ENCODE data around the gene TIFAB. TPM values are rescaled to one million over a fixed set of nuclear protein-coding genes. Genes with fewer than 3 reads are reported as not detected.

Gene TIFAB
- total RNA-seq, 2 experiments from 2014 or later = 0.11 TPM; not detected in 1

DNA sequence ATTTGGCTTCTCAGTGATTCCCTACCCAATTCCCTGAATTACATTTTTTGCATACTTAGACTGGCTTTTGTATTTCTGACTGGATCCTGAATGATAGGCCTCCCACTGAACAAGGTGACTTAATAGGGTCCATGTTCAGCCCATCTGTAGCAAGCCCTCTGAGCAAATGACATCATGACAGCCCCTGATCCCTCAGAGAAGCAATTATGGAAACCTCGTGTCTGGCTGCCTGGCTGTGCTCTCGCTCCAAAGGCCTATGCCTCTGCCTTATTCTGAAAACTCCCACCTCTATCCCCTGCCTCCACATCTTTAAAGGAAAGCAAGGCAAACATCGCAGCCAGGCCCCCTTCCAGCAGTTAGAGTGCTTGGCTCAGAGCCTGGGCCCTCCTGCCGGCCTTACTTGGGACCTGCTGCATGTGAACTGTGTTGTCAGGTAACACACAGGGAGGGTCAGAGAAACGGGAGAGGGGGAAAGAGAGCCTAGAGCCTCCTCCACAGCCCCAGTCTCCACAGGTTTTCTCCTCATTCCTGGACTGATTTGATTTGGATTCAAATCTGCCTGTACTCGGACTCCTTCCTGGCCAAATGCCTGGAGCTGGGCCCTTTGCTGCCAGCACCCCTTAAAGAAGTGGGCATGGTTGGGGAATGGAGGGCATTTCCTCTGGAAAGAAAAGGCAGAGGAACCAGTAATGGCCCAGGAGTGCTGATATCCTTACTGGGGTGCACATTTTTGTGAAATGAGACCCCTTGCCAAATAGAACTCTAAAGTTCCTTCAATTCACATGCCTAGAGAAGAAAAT is 8.8 kb downstream of the TIFAB start:
- Mint-ChIP-seq H3K4me1 (ENCODE audit: low read depth) (no peaks in the 10 kb centered on the region), H3K27me3 (peaks cover 7% of the 10 kb centered on the region), H3K4me3 (no peak overlapping the region), H3K36me3 (ENCODE audit: low read depth) (no peaks in the 10 kb centered on the region), H3K9me3 (no peaks in the 10 kb centered on the region), H3K27ac (no peak overlapping the region)
- no peaks in the 10 kb centered on the region for H3K36me3 ChIP-seq (ENCODE audit: insufficient read depth, low read length)
- DNase-seq (no peak), ATAC-seq (ENCODE audit: poor library complexity) (no peak)
- POLR2A ChIA-PET = no interaction called here
- TF ChIP-seq, protein P1, sequence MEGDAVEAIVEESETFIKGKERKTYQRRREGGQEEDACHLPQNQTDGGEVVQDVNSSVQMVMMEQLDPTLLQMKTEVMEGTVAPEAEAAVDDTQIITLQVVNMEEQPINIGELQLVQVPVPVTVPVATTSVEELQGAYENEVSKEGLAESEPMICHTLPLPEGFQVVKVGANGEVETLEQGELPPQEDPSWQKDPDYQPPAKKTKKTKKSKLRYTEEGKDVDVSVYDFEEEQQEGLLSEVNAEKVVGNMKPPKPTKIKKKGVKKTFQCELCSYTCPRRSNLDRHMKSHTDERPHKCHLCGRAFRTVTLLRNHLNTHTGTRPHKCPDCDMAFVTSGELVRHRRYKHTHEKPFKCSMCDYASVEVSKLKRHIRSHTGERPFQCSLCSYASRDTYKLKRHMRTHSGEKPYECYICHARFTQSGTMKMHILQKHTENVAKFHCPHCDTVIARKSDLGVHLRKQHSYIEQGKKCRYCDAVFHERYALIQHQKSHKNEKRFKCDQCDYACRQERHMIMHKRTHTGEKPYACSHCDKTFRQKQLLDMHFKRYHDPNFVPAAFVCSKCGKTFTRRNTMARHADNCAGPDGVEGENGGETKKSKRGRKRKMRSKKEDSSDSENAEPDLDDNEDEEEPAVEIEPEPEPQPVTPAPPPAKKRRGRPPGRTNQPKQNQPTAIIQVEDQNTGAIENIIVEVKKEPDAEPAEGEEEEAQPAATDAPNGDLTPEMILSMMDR (IDR thresholded peaks at IDR 0.05) = no peak
- no peak overlapping the region for H3K4me3 ChIP-seq (ENCODE audit: low read length)
- H3K27me3 ChIP-seq (ENCODE audit: control insufficient read depth in 1 of 2, insufficient read depth in 2 of 2, low read length in 2 of 2) = no peaks in the 10 kb centered on the region
- H3K4me1 ChIP-seq (ENCODE audit: insufficient read depth, low read length) = no peaks in the 10 kb centered on the region
- intact Hi-C loops (cut with DNase I, micrococcal nuclease) = no loop called here
- CTCF ChIA-PET = no interaction called here
- H3K27ac ChIP-seq (ENCODE audit: low read depth in 1 of 2, low read length in 2 of 2) = no peak overlapping the region
- peaks cover 0 to 5% of the 10 kb centered on the region in 2 experiments for H3K9me3 ChIP-seq (ENCODE audit: control insufficient read depth in 1 of 2, insufficient read depth in 1 of 2, low read length in 2 of 2)

DNA sequence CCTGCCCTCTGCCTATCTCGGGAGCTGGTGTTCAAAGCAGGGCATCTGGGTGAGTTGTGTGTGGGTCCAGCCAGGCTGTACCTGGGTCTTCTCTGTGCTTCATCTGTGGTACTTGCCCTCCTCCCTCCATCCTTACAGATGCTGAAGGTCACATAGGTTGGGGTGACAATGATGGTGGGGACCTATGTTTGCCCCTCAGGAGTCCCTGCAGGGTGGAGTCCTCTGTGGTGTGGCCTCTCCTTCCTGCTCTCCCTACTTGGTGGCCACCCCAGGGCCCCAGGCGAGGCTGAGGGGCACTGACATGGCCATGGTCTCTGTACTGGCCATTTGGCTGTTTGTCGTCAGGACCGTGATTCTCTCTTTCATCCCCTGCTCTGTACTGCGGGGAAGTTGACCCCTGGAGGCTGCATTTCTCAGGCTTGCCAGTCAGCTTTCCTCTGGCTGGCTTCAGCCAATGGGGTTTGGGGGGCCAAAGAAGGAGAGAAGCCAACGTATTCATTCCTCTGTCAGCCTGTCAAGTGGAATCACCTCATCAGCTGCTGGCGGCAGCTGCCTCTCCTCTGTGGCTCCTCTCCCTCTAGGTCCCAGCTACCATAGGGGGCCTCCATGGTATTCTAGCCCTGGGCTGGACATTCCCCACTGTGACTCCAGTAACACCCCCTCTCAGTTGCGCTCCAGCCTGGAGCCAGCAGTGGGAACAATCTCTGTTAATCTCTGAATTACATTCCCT is 9.6 kb downstream of the TIFAB start:
- ChIA-PET POLR2A (no interaction called here), CTCF (no interaction called here)
- Histone ChIP-seq H3K4me3 (ENCODE audit: low read length) (no peak overlapping the region), H3K9me3 (ENCODE audit: control insufficient read depth in 1 of 2, insufficient read depth in 1 of 2, low read length in 2 of 2) (peaks cover 0 to 5% of the 10 kb centered on the region in 2 experiments), H3K27me3 (ENCODE audit: control insufficient read depth in 1 of 2, insufficient read depth in 2 of 2, low read length in 2 of 2) (no peaks in the 10 kb centered on the region), H3K36me3 (ENCODE audit: insufficient read depth, low read length) (no peaks in the 10 kb centered on the region), H3K4me1 (ENCODE audit: insufficient read depth, low read length) (no peaks in the 10 kb centered on the region), H3K27ac (ENCODE audit: low read depth in 1 of 2, low read length in 2 of 2) (no peak overlapping the region)
- Mint-ChIP-seq H3K9me3 (no peaks in the 10 kb centered on the region), H3K36me3 (ENCODE audit: low read depth) (no peaks in the 10 kb centered on the region), H3K4me1 (ENCODE audit: low read depth) (no peaks in the 10 kb centered on the region), H3K27ac (no peak overlapping the region), H3K27me3 (peaks cover 7% of the 10 kb centered on the region), H3K4me3 (no peak overlapping the region)
- no peak for DNase-seq
- TF ChIP-seq, protein P1 (IDR thresholded peaks at IDR 0.05) = no peak
- ATAC-seq (ENCODE audit: poor library complexity) = no peak
- intact Hi-C loops (cut with DNase I, micrococcal nuclease) = no loop called here

DNA sequence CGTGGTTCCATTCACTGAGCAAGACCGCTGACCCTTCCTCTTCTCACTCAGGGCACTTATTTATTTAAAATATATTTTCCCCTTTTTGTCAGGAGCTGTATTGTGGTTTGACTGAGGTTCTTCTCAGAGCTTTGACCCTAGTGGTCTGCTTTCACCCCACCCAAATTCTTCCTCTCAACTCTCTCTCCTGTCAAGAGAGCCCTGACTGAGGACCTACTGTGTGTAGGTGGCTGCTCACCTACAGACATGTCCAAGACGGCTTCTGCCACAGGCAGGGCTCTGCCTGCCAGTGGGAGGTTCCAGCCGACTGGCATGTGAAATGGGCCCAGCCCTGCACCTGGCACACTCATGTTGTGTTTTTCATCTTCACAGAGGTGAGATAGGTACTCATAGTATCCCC is 10.2 kb downstream of the TIFAB start:
- ChIA-PET CTCF (no interaction called here), POLR2A (no interaction called here)
- ATAC-seq (ENCODE audit: poor library complexity) = no peak
- H3K27me3 Mint-ChIP-seq = no peaks in the 10 kb centered on the region
- no peaks in the 10 kb centered on the region for H3K4me1 Mint-ChIP-seq (ENCODE audit: low read depth)
- H3K27ac Mint-ChIP-seq = no peak overlapping the region
- TF ChIP-seq, protein P1 (IDR thresholded peaks at IDR 0.05) = no peak
- peaks cover 2 to 3% of the 10 kb centered on the region in 2 experiments for H3K27me3 ChIP-seq (ENCODE audit: control insufficient read depth in 1 of 2, insufficient read depth in 2 of 2, low read length in 2 of 2)
- H3K4me3 Mint-ChIP-seq = no peak overlapping the region
- H3K27ac ChIP-seq (ENCODE audit: low read depth in 1 of 2, low read length in 2 of 2) = no peak overlapping the region
- no peak overlapping the region for H3K4me3 ChIP-seq (ENCODE audit: low read length)
- no peak for DNase-seq
- intact Hi-C loops (cut with DNase I, micrococcal nuclease) = no loop called here
- H3K4me1 ChIP-seq (ENCODE audit: insufficient read depth, low read length) = no peaks in the 10 kb centered on the region
- H3K9me3 ChIP-seq (ENCODE audit: control insufficient read depth in 1 of 2, insufficient read depth in 1 of 2, low read length in 2 of 2) = peaks cover 0 to 5% of the 10 kb centered on the region in 2 experiments
- no peaks in the 10 kb centered on the region for H3K36me3 Mint-ChIP-seq (ENCODE audit: low read depth)
- no peaks in the 10 kb centered on the region for H3K36me3 ChIP-seq (ENCODE audit: insufficient read depth, low read length)
- H3K9me3 Mint-ChIP-seq = no peaks in the 10 kb centered on the region
